Keratinocyte (primary cell): ENCODE measurements around the gene MVB12B. TPM values are rescaled to one million over a fixed set of nuclear protein-coding genes. Genes with fewer than 3 reads are reported as not detected.

Experiments used
- DNase-seq: peaks from one replicate; pipeline ENCODE4 v3.0.0-alpha.2; 2011; ENCODE audit warnings: low read depth, missing footprints, low spot score
- FAIRE-seq: peaks from 2 replicates; lab custom pipeline; 2011; peaks lifted over from hg19 to GRCh38; lab: Jason Lieb, UNC
- H2AFZ ChIP-seq: 2 replicates; pipeline ENCODE4 v1.6.0; 2012; ENCODE audit warnings: low read length, control low read depth, inconsistent platforms; ENCODE audit not compliant: control insufficient read depth
- H3K27ac ChIP-seq: 2 replicates; pipeline ENCODE4 v1.5.1; 2011; ENCODE audit warnings: low read length; ENCODE audit not compliant: control insufficient read depth, insufficient read depth
- H3K27me3 ChIP-seq: 3 replicates; pipeline ENCODE4 v1.6.0; 2011; ENCODE audit warnings: low read length; ENCODE audit not compliant: control insufficient read depth, insufficient read depth; ENCODE audit errors: extremely low read depth
- H3K36me3 ChIP-seq, 2 experiments: 2 replicates in 1 of 2; 3 replicates in 1 of 2; pipeline ENCODE4 v1.5.1; 2011; ENCODE audit warnings: low read length in 2 of 2, mild to moderate bottlenecking in 1 of 2; ENCODE audit not compliant: control insufficient read depth in 2 of 2, insufficient read depth in 2 of 2; ENCODE audit errors: extremely low read depth in 1 of 2
- H3K4me1 ChIP-seq: 3 replicates; pipeline ENCODE4 v1.5.1; 2011; ENCODE audit warnings: low read length; ENCODE audit not compliant: control insufficient read depth, insufficient read depth; ENCODE audit errors: extremely low read depth
- H3K4me2 ChIP-seq: 3 replicates; pipeline ENCODE4 v1.6.0; 2011; ENCODE audit warnings: low read depth, low read length; ENCODE audit not compliant: control insufficient read depth, insufficient read depth; ENCODE audit errors: extremely low read depth
- H3K4me3 ChIP-seq, 3 experiments: fragments of 200-600 bp in 1 of 3; sonication (generic) in 1 of 3; 2 replicates in 2 of 3; 3 replicates in 1 of 3; pipeline ENCODE4 v1.5.1; 2011 to 2016; ENCODE audit warnings: low read length in 3 of 3, mild to moderate bottlenecking in 3 of 3, control low read depth in 2 of 3, inconsistent platforms in 1 of 3, low read depth in 1 of 3, mixed read lengths in 1 of 3, mixed run types in 1 of 3, moderate library complexity in 1 of 3; ENCODE audit not compliant: control insufficient read depth in 2 of 3, insufficient read depth in 2 of 3; ENCODE audit errors: extremely low read depth in 1 of 3
- H3K79me2 ChIP-seq: 2 replicates; pipeline ENCODE4 v1.6.0; 2012; ENCODE audit warnings: low read length; ENCODE audit not compliant: control insufficient read depth, insufficient read depth
- H3K9ac ChIP-seq: 3 replicates; pipeline ENCODE4 v1.6.0; 2011; ENCODE audit warnings: low read length; ENCODE audit not compliant: control insufficient read depth, insufficient read depth; ENCODE audit errors: extremely low read depth
- H3K9me1 ChIP-seq: 3 replicates; pipeline ENCODE4 v1.6.0; 2011; ENCODE audit warnings: low read length; ENCODE audit not compliant: control insufficient read depth, insufficient read depth; ENCODE audit errors: extremely low read depth
- H3K9me3 ChIP-seq: 2 replicates; pipeline ENCODE4 v1.5.1; 2012; ENCODE audit warnings: low read depth, low read length; ENCODE audit not compliant: control insufficient read depth
- H4K20me1 ChIP-seq: 3 replicates; pipeline ENCODE4 v1.6.0; 2011; ENCODE audit warnings: low read length; ENCODE audit not compliant: control insufficient read depth, insufficient read depth; ENCODE audit errors: extremely low read depth
- EZH2 ChIP-seq: IDR thresholded peaks from one replicate; pipeline ENCODE4 v1.6.1; 2012; ENCODE audit warnings: inconsistent platforms, mild to moderate bottlenecking, low read length, moderate library complexity
- dilution Hi-C: fragments of 300-500 bp; cut with MboI; formaldehyde crosslinking; loops from one replicate; pipeline ENCODE4 v1.7.0; 2020; ENCODE audit warnings: low sequenced_read_pairs; ENCODE audit not compliant: extremely low pct_ligation_motif_present
- polyA plus RNA-seq, 5 experiments: library from polyadenylated mRNA; depleted of rRNA in 3 of 5; stranded (reverse) in 3 of 5; stranded (forward) in 1 of 5; unstranded in 1 of 5; fragments of >200 nt; gene quantifications; 1 replicate in 1 of 5; 2 replicates in 3 of 5; 3 replicates in 1 of 5; pipeline versions ENCODE4 v1.2.1 to v1.2.3, GENCODE V29; 2011 to 2012; ENCODE audit warnings: missing spikeins in 2 of 5, low read depth in 1 of 5, low replicate concordance in 1 of 5
- TF ChIP-seq, protein P1 (sequence below), 3 experiments: IDR thresholded peaks in 1 of 3; conservative IDR thresholded peaks in 1 of 3; optimal IDR thresholded peaks in 1 of 3; 2 replicates in 2 of 3; 3 replicates in 1 of 3; pipeline versions ENCODE3 to v1.5.1; 2011; ENCODE audit warnings: low read length in 3 of 3, mild to moderate bottlenecking in 3 of 3, moderate library complexity in 2 of 3, control low read depth in 1 of 3, inconsistent platforms in 1 of 3; ENCODE audit not compliant: insufficient read depth in 2 of 3; ENCODE audit errors: extremely low read depth in 1 of 3

Gene MVB12B
- polyA plus RNA-seq, 1 donor (not counting 4 experiments of a cell fraction or from before 2014, with no cell fraction given) = 1.2 TPM

DNA sequence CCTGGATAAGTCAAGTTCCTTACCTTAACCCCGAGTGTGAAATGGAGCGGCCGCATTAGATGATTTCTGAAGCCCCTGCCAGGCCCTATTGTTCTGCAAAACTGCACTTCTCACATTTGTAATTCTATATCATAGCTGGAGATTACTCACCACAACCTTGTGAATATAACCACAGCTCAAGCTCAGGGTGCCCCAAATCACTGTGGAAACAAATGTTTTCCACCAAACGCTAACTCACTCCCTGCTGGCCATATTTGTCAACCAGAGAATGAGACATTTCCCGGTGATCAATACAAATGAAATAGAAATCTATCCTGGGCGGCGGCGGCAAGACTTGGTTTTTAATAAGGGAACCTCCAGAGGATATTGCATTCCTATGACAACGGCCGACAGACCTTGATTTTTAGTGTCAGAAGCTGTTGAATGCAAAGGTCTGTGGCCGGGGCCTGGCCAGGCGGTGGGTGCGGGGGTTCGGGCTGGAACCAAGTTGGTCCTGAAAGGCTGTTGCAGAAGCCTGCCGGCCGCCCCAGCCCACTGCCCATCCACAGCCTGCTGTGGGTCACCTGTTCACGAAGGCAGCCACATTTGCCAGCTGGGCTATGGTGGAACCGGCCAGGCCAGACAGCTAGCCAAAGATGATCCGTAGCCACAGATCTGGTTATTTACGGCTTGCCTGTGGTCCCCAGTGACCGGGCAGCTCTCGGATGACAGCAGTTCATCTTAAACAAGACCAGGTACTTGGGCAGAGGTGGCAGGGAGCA lies 193.2 kb downstream of the MVB12B start:
- Histone ChIP-seq H3K79me2 (no peaks in the 10 kb centered on the region), H2AFZ (no peak overlapping the region), H3K36me3 (no peaks in the 10 kb centered on the region), H3K9me3 (no peaks in the 10 kb centered on the region), H3K4me2 (no peak overlapping the region), H3K27me3 (peaks cover 26% of the 10 kb centered on the region), H3K9me1 (no peaks in the 10 kb centered on the region), H3K4me3 (no peak overlapping the region), H3K27ac (no peak overlapping the region), H4K20me1 (no peaks in the 10 kb centered on the region), H3K9ac (no peak overlapping the region), H3K4me1 (peaks cover 13% of the 10 kb centered on the region)
- FAIRE-seq (no peak), DNase-seq (no peak)
- TF ChIP-seq, protein P1, sequence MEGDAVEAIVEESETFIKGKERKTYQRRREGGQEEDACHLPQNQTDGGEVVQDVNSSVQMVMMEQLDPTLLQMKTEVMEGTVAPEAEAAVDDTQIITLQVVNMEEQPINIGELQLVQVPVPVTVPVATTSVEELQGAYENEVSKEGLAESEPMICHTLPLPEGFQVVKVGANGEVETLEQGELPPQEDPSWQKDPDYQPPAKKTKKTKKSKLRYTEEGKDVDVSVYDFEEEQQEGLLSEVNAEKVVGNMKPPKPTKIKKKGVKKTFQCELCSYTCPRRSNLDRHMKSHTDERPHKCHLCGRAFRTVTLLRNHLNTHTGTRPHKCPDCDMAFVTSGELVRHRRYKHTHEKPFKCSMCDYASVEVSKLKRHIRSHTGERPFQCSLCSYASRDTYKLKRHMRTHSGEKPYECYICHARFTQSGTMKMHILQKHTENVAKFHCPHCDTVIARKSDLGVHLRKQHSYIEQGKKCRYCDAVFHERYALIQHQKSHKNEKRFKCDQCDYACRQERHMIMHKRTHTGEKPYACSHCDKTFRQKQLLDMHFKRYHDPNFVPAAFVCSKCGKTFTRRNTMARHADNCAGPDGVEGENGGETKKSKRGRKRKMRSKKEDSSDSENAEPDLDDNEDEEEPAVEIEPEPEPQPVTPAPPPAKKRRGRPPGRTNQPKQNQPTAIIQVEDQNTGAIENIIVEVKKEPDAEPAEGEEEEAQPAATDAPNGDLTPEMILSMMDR (optimal IDR thresholded peaks at IDR 0.05 in 1 of 3, IDR thresholded peaks at IDR 0.05 in 1 of 3, conservative IDR thresholded peaks at IDR 0.05 in 1 of 3; ENCODE audit: extremely low read depth in 1 of 3, insufficient read depth in 2 of 3, low read length in 3 of 3) = no peak
- TF ChIP-seq EZH2 = no peak
- dilution Hi-C loops = no loop called here

DNA sequence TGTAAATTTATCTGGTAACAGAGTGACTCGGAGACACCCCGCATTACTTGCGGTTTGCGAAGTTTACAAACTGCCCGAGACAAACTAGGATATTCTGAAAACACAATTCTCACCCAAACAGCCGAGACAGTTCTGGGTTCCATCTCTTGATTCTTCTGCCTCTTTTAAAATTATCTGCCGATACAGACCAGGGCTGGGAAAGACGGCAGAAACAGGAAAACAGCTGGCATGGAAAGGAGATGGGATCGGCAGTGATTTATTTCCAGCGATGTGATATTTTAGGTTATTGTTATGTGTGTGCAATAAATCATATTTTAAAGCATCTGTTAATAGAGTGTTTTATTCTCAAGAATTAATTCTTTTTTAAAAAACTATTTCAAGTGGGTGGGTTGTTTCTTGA lies 193.8 kb downstream of the MVB12B start:
- Histone ChIP-seq H3K36me3 (no peaks in the 10 kb centered on the region), H3K79me2 (no peaks in the 10 kb centered on the region), H3K4me3 (no peak overlapping the region), H3K4me1 (peaks cover 13% of the 10 kb centered on the region), H3K27me3 (peaks cover 33% of the 10 kb centered on the region), H3K9me1 (no peaks in the 10 kb centered on the region), H3K4me2 (no peak overlapping the region), H4K20me1 (no peaks in the 10 kb centered on the region), H3K9ac (no peak overlapping the region), H2AFZ (no peak overlapping the region), H3K27ac (no peak overlapping the region), H3K9me3 (no peaks in the 10 kb centered on the region)
- DNase-seq (no peak), FAIRE-seq (no peak)
- TF ChIP-seq, protein P1 (optimal IDR thresholded peaks at IDR 0.05 in 1 of 3, IDR thresholded peaks at IDR 0.05 in 1 of 3, conservative IDR thresholded peaks at IDR 0.05 in 1 of 3; ENCODE audit: extremely low read depth in 1 of 3, insufficient read depth in 2 of 3, low read length in 3 of 3) = no peak
- dilution Hi-C loops = no loop called here
